Vagina (tissue), 2 donors: ENCODE results near the gene TACC3. TPM values are rescaled to one million over a fixed set of nuclear protein-coding genes. Genes with fewer than 3 reads are reported as not detected.

Source experiments
- DNase-seq, 2 donors: peaks; one replicate each; pipeline ENCODE4 v3.0.0-alpha.2; 2017; ENCODE audit errors: extremely low spot score in 2 of 2
- H3K27ac ChIP-seq: fragments of 200-600 bp; sonication (generic); one replicate; pipeline ENCODE4 v1.5.1; 2019
- H3K27me3 ChIP-seq: fragments of 200-600 bp; sonication (generic); one replicate; pipeline ENCODE4 v1.5.1; 2019
- H3K36me3 ChIP-seq, 2 donors: fragments of 200-600 bp; sonication (generic); one replicate each; pipeline ENCODE4 v1.5.1; 2017 to 2019
- H3K4me1 ChIP-seq: fragments of 200-600 bp; sonication (generic); one replicate; pipeline ENCODE4 v1.5.1; 2019
- H3K4me3 ChIP-seq, 2 donors: fragments of 200-600 bp; sonication (generic); 1 replicate in 1 of 2; 2 replicates in 1 of 2; pipeline ENCODE4 v1.5.1; 2016 to 2019
- H3K9me3 ChIP-seq: fragments of 200-600 bp; sonication (generic); one replicate; pipeline ENCODE4 v1.5.1; 2019
- CTCF ChIP-seq, 3 experiments: fragments of 450-650 bp in 2 of 3; fragments of 200-600 bp in 1 of 3; sonication (generic) in 1 of 3; IDR thresholded peaks; one replicate each; pipeline ENCODE4 v1.5.1; 2017 to 2019; ENCODE audit warnings: antibody characterized with exemption in 3 of 3, mild to moderate bottlenecking in 2 of 3, moderate library complexity in 2 of 3
- POLR2A ChIP-seq, 2 donors: fragments of 450-650 bp; IDR thresholded peaks; one replicate each; pipeline ENCODE4 v1.6.1; 2017; ENCODE audit warnings: antibody characterized with exemption in 2 of 2, mild to moderate bottlenecking in 2 of 2, moderate library complexity in 2 of 2
- POLR2AphosphoS5 ChIP-seq, 2 donors: sonication (generic); formaldehyde crosslinking; IDR thresholded peaks; one replicate each; pipeline ENCODE4 v1.9.0; 2017; ENCODE audit warnings: antibody characterized with exemption in 2 of 2, mild to moderate bottlenecking in 2 of 2, low read depth in 1 of 2; ENCODE audit not compliant: insufficient read depth in 1 of 2
- intact Hi-C: fragments of 100-400 bp; cut with DNase I; formaldehyde crosslinking; loops from one replicate; pipeline ENCODE4 v1.15.1; 2023
- total RNA-seq: library from RNA; depleted of rRNA; stranded (reverse); fragments of >200 nt; gene quantifications from one replicate; pipeline ENCODE4 v1.2.3, GENCODE V29; 2016

Gene TACC3
- total RNA-seq, 1 donor from 2014 or later: 16.0 TPM

- Histone ChIP-seq H3K27me3 (no peaks in the 10 kb centered on the region), H3K36me3 (no peaks in the 10 kb centered on the region), H3K27ac (peak overlapping the region; percentile 59), H3K9me3 (no peaks in the 10 kb centered on the region), H3K4me3 (no peak overlapping the region), H3K4me1 (peaks cover 49% of the 10 kb centered on the region)
- DNase-seq: no peak
- TF ChIP-seq POLR2AphosphoS5 (IDR thresholded peaks at IDR 0.05; ENCODE audit: insufficient read depth in 1 of 2, low read depth in 1 of 2) (no peak), CTCF (IDR thresholded peaks at IDR 0.05) (no peak), POLR2A (IDR thresholded peaks at IDR 0.05) (no peak)
- intact Hi-C loops: no loop called here
These were observed 66.2 kb downstream of the TACC3 start for GRCh38 chr4:1787411-1788077.

GRCh38 chr4:1788254-1788973 lies 67.1 kb downstream of the TACC3 start:
- peak overlapping the region; percentile 59 for H3K27ac ChIP-seq
- H3K27me3 ChIP-seq: no peaks in the 10 kb centered on the region
- no peaks in the 10 kb centered on the region for H3K9me3 ChIP-seq
- peaks cover 45% of the 10 kb centered on the region for H3K4me1 ChIP-seq
- TF ChIP-seq POLR2A (IDR thresholded peaks at IDR 0.05) (no peak), POLR2AphosphoS5 (IDR thresholded peaks at IDR 0.05; ENCODE audit: insufficient read depth in 1 of 2, low read depth in 1 of 2) (no peak), CTCF (IDR thresholded peaks at IDR 0.05) (no peak)
- no peak overlapping the region for H3K4me3 ChIP-seq
- no peak for DNase-seq
- intact Hi-C loops: no loop called here
- no peaks in the 10 kb centered on the region for H3K36me3 ChIP-seq

DNA sequence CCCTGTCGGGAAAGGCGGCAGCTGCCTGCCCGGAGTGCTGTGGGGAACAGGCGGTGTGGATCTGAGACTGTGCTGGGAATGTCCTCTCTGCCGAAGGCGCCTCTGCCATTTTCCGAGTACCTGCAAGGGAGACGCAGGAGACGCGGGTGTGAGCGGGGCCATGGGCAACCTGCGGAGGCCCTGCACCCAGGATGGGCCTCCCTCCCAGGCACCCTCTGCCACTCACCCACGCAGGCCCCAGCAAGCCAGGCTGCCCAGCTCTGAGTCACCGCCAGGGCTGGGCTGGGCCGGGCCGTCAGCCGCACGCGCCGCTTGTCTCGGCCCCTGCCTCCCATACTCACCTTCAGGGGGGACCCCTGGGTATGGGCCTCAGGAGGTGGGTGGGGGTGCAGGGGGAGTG lies 68.2 kb downstream of the TACC3 start:
- H3K36me3 ChIP-seq: no peaks in the 10 kb centered on the region
- no peaks in the 10 kb centered on the region for H3K27me3 ChIP-seq
- H3K4me1 ChIP-seq: peaks cover 41% of the 10 kb centered on the region
- no peaks in the 10 kb centered on the region for H3K9me3 ChIP-seq
- DNase-seq: no peak
- intact Hi-C loops: no loop called here
- peak overlapping the region; percentile 5 for H3K27ac ChIP-seq
- TF ChIP-seq POLR2AphosphoS5 (IDR thresholded peaks at IDR 0.05; ENCODE audit: insufficient read depth in 1 of 2, low read depth in 1 of 2) (no peak), POLR2A (IDR thresholded peaks at IDR 0.05) (no peak), CTCF (IDR thresholded peaks at IDR 0.05) (no peak)
- no peak overlapping the region for H3K4me3 ChIP-seq

GRCh38 chr4:1790005-1790404 lies 68.7 kb downstream of the TACC3 start:
- intact Hi-C loops: no loop called here
- TF ChIP-seq POLR2A (IDR thresholded peaks at IDR 0.05) (no peak), CTCF (IDR thresholded peaks at IDR 0.05) (no peak), POLR2AphosphoS5 (IDR thresholded peaks at IDR 0.05; ENCODE audit: insufficient read depth in 1 of 2, low read depth in 1 of 2) (no peak)
- no peak overlapping the region for H3K27ac ChIP-seq

More at GRCh38 chr4:1790005-1790404, 68.7 kb downstream of the TACC3 start:
- Histone ChIP-seq H3K36me3 (no peaks in the 10 kb centered on the region), H3K27me3 (no peaks in the 10 kb centered on the region), H3K9me3 (no peaks in the 10 kb centered on the region), H3K4me1 (peaks cover 38% of the 10 kb centered on the region), H3K4me3 (no peak overlapping the region)
- no peak for DNase-seq
